CD4-positive, alpha-beta T cell treated with Interleukin-15 for 4 hours (primary cell): ENCODE data around the gene NDUFA6.

Source experiments
- DNase-seq: peaks from one replicate; pipeline ENCODE4 v3.0.0-alpha.2; 2020; ENCODE audit warnings: low spot score

NDUFA6 gene

GRCh38 chr22:42070517-42071422 lies 19.8 kb downstream of the NDUFA6 start, which contains the start of gene NAGA:
NAGA (minus strand) TSS chr22:42070812; CDS start chr22:42070297, 515 bp downstream.
- DNase-seq: peak; percentile 92

DNA sequence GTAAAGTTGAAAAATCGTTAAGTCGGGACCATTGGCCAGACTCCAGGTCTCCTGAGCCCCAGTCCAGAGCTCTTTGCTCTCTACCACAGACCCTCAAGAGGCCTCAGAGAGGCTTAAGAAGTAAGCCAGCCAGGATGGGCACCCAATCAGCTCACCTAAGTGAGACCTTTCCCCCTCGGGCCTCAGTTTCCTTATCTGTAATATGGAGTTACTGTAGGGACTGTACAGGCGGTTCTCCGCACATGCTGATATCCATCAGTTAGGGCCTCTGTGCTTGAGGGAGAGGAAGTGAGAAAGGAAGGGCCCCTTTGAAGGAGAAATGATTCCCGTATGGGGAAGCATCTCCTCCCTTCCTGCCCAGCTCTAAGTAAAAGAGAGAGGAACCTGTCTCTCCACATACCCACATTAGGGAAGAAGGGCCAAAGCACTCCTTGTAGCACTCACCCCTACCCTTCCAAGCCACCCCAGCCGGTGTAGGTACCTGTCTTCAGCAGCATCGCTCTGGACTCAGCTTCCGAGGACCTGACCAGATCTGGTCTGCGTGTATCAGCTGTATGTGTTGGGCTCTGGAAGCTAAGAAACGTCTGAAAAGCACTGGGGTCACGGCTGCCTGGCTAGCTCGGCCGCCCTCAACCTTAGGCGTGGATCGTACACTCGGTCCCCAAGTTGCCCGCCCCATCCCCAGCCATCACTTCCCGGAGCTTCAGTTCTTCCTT lies 20.6 kb downstream of the NDUFA6 start:
- peak; percentile 19 for DNase-seq

DNA sequence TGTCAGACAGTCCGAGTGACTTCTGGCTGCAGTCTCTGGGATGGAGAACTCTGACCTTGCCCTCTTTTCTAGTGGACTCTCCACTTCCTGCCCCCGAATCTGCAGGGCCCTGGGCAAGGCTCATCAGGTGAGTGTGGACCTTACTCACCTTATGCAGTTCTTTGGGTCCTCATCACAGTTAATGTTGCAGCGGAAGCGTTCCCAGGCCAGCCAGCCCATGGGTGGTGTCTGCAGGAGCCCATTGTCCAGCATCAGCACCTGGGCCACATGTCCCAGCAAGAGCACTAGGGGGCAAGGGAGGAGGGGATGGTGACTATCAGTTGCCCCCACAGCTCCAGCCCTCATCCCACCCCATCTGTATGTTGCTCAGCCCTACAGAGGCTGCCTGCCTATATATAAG lies 22.3 kb downstream of the NDUFA6 start:
- no peak for DNase-seq

GRCh38 chr22:42067671-42068251 lies 22.8 kb downstream of the NDUFA6 start:
- DNase-seq: no peak

GRCh38 chr22:42066937-42067336 lies 23.6 kb downstream of the NDUFA6 start:
- no peak for DNase-seq

DNA sequence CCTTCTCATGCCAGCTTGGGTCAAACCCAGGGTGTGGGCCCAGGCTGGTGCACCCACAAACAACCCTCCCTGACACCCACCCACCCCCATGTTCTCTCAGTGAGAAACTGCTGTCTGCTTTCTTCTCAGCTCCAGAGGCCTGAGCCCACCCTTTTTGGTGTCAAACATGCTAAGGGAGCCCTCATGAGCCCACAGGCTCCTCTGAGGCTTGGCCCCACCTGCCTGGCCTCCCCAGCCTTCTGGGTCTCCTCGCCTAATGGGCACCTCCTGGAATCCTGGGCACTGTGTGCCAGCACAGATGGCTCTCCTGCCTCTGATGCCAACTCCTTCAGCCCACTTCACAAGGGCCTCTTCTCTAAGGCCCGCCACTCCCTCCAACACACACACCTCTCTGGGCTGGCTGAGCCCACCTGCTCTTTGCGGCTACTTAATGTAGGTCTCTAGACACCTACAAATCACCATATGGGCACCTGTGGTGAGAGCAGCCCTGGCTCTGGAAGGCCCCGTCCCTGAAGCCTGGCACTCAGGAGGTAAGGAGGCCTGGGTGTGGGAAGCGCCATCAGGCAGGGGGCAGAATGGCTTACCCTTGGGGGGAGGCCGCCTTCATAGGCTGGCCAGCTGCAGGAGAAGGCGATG lies 24.3 kb downstream of the NDUFA6 start:
- no peak for DNase-seq

DNA sequence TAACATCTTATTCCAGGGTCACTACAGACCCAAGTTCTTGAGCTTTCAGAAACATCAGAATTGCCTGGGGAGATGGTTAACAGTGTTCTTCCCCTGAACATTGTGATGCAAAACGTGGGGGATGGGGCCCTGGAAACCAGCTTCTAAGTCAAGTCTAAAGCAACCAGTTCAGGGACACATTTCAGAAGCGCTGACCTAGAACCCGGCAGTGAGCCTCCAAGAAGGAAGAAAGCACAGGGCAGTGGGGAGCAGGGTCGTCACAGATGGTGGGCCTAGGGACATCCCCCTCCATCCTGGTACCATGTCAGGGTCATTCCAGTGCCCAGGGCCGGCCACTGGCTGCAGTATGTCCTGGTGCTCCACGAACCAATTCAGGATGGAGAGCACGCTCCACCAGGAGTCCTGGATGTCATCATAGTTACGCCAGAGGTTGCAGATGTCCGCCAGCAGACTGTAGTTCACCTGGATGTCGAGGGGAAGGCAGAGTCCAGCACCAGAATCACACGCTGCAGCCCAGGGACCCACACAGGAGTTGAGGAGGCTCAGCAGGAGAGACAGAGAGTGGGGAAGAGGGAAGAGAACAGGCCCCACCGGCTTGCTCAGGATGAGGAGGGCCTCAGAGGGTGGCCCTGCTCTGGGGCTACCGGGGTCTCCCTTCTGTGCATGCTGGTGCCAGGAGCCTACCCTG lies 25.0 kb downstream of the NDUFA6 start:
- no peak for DNase-seq

DNA sequence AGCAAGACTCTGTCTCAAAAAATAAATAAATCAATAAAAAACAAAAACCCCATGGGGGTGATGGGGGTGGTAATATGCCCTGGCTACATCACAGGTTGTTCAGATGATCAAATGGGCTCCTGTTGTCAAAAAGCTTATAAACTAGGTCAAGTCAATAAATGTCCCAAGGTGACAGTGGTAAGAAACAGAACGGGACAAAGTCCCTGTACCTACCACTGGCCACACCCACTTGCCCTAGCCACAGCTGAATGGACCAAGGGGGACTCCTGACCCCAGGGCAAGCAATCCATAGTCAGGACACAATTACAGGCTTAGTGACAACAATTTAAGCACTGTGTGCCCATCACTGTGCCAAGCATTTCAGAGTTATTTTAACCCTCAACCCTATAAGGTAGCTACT lies 25.9 kb downstream of the NDUFA6 start:
- DNase-seq: no peak

DNA sequence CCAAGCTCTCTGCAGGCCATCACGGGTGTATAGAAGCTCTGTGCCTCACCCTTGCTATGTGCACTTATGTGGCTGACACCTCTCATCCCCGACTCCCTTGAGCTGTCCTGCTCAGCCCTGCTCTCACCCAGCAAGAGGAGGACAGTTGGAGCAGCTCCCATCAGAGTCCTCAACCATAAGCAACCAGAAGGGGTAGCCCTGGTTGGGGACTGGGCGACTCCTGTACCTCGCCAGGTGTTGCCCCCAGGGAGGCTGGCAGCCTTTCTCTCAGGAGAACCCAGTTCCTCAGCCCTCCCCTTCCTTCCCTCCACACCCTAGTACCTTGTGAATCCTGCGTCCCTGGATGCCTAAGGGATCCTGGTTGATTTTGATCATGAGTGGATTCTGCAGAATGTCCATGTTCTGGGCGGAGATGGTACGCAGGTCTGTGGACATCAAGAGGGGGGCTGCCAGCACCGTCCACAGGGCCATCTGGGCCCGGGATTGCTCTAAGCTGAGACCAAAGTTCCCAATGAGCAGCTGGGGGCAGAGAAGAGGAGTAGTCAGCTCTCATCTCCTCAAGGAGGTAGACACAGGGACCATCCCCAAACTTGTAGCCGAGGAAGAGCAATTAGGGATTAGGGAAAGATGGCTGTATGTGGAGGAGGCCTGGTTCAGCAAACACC lies 27.9 kb downstream of the NDUFA6 start:
- DNase-seq: no peak

- no peak for DNase-seq
Measured at GRCh38 chr22:42061041-42061440, 29.5 kb downstream of the NDUFA6 start.

DNA sequence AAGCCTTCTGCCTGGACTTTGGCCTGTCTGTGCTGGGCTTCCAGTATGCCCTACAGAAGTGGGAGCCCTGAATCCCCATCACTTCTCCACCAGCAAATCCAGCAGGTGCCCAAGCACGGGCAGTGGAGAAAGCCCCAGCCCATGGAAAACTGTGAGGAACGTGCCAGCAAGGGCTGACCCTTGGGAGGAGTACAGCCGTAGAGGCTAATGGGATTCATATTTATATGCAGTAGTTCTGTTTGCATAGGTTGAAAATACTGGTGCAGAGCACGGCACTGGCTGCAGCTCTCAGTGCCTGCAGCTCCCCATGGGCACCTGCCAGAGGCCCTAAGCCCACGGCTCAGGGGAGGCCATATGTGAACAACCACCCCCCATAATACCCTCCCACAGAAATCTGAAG lies 30.1 kb downstream of the NDUFA6 start:
- DNase-seq: no peak

DNA sequence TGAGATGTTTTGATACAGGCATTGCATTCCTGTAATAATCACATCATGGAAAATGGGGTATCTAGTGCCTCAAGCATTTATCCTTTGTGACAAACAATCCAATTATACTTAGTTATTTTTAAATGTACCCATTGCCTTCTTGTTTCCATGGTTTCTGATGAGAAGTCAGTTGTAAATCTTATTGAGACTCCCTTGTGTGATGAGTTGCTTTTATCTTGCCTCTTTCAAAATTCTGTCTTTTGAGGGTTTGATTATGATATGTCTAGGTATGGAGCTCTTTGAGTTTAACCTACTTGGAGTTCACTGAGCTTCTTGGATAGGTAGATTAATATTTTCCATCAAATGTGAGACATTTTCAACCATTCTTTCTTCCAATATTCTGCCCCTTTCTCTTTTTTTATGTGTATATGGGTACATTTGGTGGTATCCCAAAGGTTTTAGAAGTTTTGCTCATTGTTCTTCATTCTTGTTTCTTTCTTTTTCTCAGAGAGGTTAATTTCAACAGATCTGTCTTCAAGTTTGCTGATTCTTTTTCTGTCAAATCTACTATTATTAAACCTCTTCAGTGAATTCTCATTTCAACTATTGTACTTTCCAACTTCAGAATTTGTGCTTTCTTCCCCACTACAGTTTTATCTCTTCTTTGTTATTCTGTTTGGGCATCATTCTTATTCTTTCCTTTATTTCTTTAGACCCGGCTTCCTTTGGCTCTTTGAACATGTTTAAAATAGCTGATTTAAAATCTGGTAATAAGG lies 33.6 kb downstream of the NDUFA6 start:
- DNase-seq: no peak

DNA sequence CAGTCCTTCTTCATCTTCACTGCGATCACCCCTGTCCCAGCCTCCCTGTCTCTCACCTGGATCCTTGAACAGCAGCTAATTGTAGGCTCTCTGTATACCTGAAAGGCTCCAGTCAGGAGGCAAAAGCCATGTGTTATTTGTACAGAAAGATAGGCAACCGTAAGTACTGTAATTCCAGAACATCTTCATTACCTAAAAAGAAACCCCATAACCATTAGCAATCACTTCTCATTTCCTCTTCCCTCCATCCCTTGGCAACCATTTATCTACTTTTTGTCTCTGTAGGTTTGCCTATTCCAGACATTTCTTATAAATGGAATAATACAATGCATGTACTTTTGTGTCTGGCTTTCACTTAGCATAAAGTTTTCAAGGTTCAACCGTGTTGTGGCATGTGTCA lies 37.8 kb downstream of the NDUFA6 start:
- DNase-seq: no peak

DNA sequence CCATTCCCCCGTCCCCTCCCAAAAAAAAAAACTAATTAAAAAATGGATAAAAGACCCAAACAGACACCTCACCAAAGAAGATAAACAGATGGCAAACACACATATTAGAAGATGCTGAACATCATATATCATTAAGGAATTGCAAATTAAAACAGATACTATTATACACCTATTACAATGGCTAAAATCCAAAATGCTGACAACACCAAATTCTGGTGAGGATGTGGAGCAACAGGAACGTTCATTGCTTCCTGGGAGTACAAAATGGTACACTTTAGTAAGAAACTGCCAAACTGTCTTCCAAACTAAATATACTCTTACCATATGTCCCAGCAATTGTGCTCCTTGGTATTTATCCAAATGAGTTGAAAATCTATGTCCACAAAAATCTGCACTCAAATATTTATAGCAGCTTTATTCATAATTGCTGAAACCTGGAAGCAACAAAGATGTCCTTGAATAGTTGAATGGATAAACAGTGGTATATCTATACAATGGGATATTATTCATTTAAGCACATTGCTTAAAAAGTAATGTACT lies 39.9 kb downstream of the NDUFA6 start:
- no peak for DNase-seq

- DNase-seq: no peak
Measured at GRCh38 chr22:42041784-42042183, 48.8 kb downstream of the NDUFA6 start.

GRCh38 chr22:42039271-42039670 lies 51.3 kb downstream of the NDUFA6 start:
- no peak for DNase-seq
